ENCODE results near the gene ACSL5. TPM values are rescaled to one million over a fixed set of nuclear protein-coding genes. Genes with fewer than 3 reads are reported as not detected.

Gene ACSL5
- polyA plus RNA-seq, 3 donors from 2014 or later: 63.9 to 86.5 (median 78.4) TPM

- Mint-ChIP-seq H3K27me3 (ENCODE audit: low read depth in 3 of 3) (peaks cover 0 to 3% (median 3%) of the 10 kb centered on the region in 3 donors), H3K36me3 (no peaks in the 10 kb centered on the region)
These were observed 30.7 kb upstream of the ACSL5 start for GRCh38 chr10:112343056-112343806.

DNA sequence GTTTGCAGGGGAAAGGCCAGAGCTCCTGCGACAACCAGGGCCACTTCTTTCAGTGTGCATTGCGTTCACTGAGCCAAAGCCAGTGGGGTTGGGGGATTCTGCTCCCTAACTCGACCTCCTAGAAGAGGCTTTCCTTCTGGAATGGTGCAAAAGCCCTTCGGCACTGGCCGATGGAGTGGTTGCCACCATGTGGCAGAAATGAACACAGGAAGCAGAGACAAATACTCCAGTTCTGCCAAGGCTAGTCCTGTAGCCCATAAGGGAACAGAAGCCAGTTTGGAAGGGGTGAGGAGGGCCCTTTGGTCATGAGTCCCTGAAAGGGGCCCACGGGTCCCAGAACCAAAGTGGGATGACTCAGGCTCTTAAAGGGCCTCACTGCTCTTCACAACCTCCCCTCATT lies 29.7 kb upstream of the ACSL5 start:
- no peaks in the 10 kb centered on the region for H3K36me3 Mint-ChIP-seq
- H3K27me3 Mint-ChIP-seq (ENCODE audit: low read depth in 3 of 3): peaks cover 0 to 3% (median 3%) of the 10 kb centered on the region in 3 donors
- no peak for DNase-seq
- H3K4me3 Mint-ChIP-seq: no peak overlapping the region
- H3K27ac Mint-ChIP-seq: no peak overlapping the region
- H3K9me3 Mint-ChIP-seq: no peaks in the 10 kb centered on the region
- H3K4me1 Mint-ChIP-seq: peaks cover 0 to 7% of the 10 kb centered on the region in 2 donors

More at GRCh38 chr10:112343056-112343806, 30.7 kb upstream of the ACSL5 start:
- H3K4me1 Mint-ChIP-seq: peaks cover 0 to 7% of the 10 kb centered on the region in 2 donors
- DNase-seq: no peak
- H3K4me3 Mint-ChIP-seq: no peak overlapping the region
- no peak overlapping the region for H3K27ac Mint-ChIP-seq
- no peaks in the 10 kb centered on the region for H3K9me3 Mint-ChIP-seq

DNA sequence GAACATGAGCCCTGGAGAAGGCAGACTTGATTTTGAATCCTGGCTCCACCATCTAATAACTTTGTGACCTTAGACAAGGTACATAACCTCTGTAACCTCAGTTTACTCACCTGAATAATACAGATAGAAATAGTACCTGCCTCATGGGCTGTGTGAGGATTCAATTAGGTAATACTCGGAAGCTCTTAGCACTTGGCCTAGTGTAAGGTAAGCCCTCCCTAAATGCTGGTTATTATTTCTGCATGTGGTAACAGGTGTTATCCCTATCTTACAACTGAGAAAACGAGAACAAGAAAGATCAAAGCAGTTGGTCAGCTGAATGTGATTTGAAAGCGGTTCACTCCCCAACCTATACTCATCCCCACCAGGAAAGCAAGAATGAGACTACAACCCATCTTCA lies 28.7 kb upstream of the ACSL5 start:
- H3K36me3 Mint-ChIP-seq: no peaks in the 10 kb centered on the region
- no peaks in the 10 kb centered on the region for H3K9me3 Mint-ChIP-seq
- peaks cover 0 to 3% (median 1%) of the 10 kb centered on the region in 3 donors for H3K27me3 Mint-ChIP-seq (ENCODE audit: low read depth in 3 of 3)
- H3K4me3 Mint-ChIP-seq: no peak overlapping the region
- no peak overlapping the region for H3K27ac Mint-ChIP-seq
- peak in 2 of 3 donors; percentile 12 to 30 for DNase-seq
- H3K4me1 Mint-ChIP-seq: peaks cover 0 to 7% of the 10 kb centered on the region in 2 donors

GRCh38 chr10:112345743-112346142 lies 28.2 kb upstream of the ACSL5 start:
- no peak overlapping the region for H3K4me3 Mint-ChIP-seq

GRCh38 chr10:112346774-112347173 lies 27.1 kb upstream of the ACSL5 start:
- Mint-ChIP-seq H3K9me3 (no peaks in the 10 kb centered on the region), H3K4me3 (no peak overlapping the region), H3K4me1 (peaks cover 0 to 7% of the 10 kb centered on the region in 2 donors), H3K27me3 (ENCODE audit: low read depth in 3 of 3) (peaks cover 0 to 3% (median 1%) of the 10 kb centered on the region in 3 donors), H3K36me3 (no peaks in the 10 kb centered on the region), H3K27ac (no peak overlapping the region)
- no peak for DNase-seq

More at GRCh38 chr10:112345743-112346142, 28.2 kb upstream of the ACSL5 start:
- Mint-ChIP-seq H3K9me3 (no peaks in the 10 kb centered on the region), H3K27me3 (ENCODE audit: low read depth in 3 of 3) (peaks cover 0 to 3% (median 1%) of the 10 kb centered on the region in 3 donors), H3K36me3 (no peaks in the 10 kb centered on the region), H3K27ac (no peak overlapping the region), H3K4me1 (peaks cover 0 to 7% of the 10 kb centered on the region in 2 donors)
- no peak for DNase-seq

GRCh38 chr10:112347709-112348671 lies 25.9 kb upstream of the ACSL5 start:
- Mint-ChIP-seq H3K27ac (peak overlapping the region in 1 of 6 donors; percentile 19), H3K4me3 (no peak overlapping the region)
- no peak for DNase-seq

DNA sequence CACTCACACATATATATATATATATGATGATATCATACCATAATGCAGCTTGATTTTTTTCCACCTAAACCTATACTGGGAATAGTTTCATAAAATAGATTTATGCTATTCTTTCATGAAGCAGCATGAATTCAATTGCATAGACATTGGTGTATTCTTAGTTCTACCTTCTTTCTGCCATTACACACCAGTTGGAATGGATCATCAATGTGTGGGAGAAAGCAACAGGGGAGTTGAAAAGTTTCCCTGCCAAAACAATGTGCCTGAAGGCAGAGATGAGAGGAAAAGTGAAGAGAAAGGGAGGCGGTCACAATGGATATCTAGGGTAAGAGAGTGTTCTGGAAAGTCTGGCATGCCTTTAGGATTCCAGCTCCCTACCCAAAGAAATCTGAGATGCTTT lies 25.2 kb upstream of the ACSL5 start:
- DNase-seq: no peak
- H3K4me3 Mint-ChIP-seq: no peak overlapping the region

More at GRCh38 chr10:112347709-112348671, 25.9 kb upstream of the ACSL5 start:
- peaks cover 0 to 7% of the 10 kb centered on the region in 2 donors for H3K4me1 Mint-ChIP-seq
- no peaks in the 10 kb centered on the region for H3K36me3 Mint-ChIP-seq
- no peaks in the 10 kb centered on the region for H3K9me3 Mint-ChIP-seq
- peaks cover 0 to 3% (median 1%) of the 10 kb centered on the region in 3 donors for H3K27me3 Mint-ChIP-seq (ENCODE audit: low read depth in 3 of 3)

DNA sequence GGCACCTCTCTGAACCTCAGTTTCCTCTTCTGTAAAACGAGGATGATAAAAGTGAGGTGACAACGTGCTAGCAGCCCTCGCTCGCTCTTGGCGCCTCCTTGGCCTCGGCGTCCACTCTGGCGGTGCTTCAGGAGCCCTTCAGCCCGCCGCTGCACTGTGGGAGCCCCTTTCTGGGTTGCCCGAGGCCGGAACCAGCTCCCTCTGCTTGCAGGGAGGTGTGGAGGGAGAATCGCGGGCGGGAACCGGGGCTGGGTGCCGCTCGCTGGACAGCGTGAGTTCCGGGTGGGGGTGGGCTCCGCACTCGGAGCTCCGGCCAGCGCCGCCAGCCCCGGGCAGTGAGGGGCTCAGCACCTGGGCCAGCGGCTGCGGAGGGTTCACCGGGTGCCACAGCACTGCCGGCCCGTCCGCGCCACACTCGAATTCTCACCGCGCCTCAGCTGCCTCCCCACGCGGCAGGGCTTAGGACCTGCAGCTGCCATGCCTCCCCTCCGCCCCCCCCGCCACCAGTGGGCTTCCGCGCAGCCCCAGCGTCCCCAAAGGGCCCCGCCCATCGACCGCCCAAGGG lies 24.3 kb upstream of the ACSL5 start:
- Mint-ChIP-seq H3K27me3 (ENCODE audit: low read depth in 3 of 3) (peaks cover 0 to 3% (median 1%) of the 10 kb centered on the region in 3 donors), H3K4me3 (no peak overlapping the region), H3K36me3 (no peaks in the 10 kb centered on the region), H3K27ac (no peak overlapping the region), H3K4me1 (peaks cover 0 to 7% of the 10 kb centered on the region in 2 donors), H3K9me3 (no peaks in the 10 kb centered on the region)
- no peak for DNase-seq

More for the DNA sequence above, 25.2 kb upstream of the ACSL5 start:
- H3K9me3 Mint-ChIP-seq: no peaks in the 10 kb centered on the region
- H3K27ac Mint-ChIP-seq: no peak overlapping the region
- no peaks in the 10 kb centered on the region for H3K36me3 Mint-ChIP-seq
- peaks cover 0 to 3% (median 1%) of the 10 kb centered on the region in 3 donors for H3K27me3 Mint-ChIP-seq (ENCODE audit: low read depth in 3 of 3)
- peaks cover 0 to 7% of the 10 kb centered on the region in 2 donors for H3K4me1 Mint-ChIP-seq

- H3K27ac Mint-ChIP-seq: no peak overlapping the region
- no peaks in the 10 kb centered on the region for H3K4me1 Mint-ChIP-seq
- no peak for DNase-seq
- no peaks in the 10 kb centered on the region for H3K9me3 Mint-ChIP-seq
- H3K27me3 Mint-ChIP-seq (ENCODE audit: low read depth in 3 of 3): peaks cover 0 to 1% (median 0%) of the 10 kb centered on the region in 3 donors
- H3K36me3 Mint-ChIP-seq: no peaks in the 10 kb centered on the region
- no peak overlapping the region for H3K4me3 Mint-ChIP-seq
These were observed 22.8 kb upstream of the ACSL5 start for GRCh38 chr10:112351146-112351545.

GRCh38 chr10:112352044-112352443 lies 21.9 kb upstream of the ACSL5 start:
- H3K27me3 Mint-ChIP-seq (ENCODE audit: low read depth in 3 of 3): peaks cover 0 to 3% (median 0%) of the 10 kb centered on the region in 3 donors

DNA sequence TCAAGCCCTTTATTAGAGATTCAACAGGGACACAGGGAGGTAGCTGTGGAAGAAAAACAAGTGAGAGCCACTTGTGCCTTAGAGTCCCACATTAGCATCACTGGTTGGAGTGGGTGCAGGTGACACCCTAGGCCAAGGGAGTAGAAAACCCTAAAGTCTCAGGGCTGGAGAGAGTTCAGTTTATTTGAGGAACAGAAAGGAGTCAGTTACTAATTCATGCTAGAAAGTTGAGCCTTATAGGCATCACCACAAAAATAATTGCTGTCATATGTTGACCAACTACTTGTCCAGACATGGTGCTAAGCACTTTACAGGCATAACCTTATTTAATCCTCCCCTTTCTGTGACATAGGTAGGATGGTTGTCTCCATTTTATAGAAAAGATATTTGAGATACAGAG lies 20.9 kb upstream of the ACSL5 start:
- Mint-ChIP-seq H3K4me1 (no peaks in the 10 kb centered on the region), H3K27ac (no peak overlapping the region), H3K9me3 (no peaks in the 10 kb centered on the region), H3K4me3 (no peak overlapping the region), H3K36me3 (no peaks in the 10 kb centered on the region), H3K27me3 (ENCODE audit: low read depth in 3 of 3) (peaks cover 0 to 3% (median 3%) of the 10 kb centered on the region in 3 donors)
- no peak for DNase-seq

More at GRCh38 chr10:112352044-112352443, 21.9 kb upstream of the ACSL5 start:
- H3K4me3 Mint-ChIP-seq: no peak overlapping the region
- H3K36me3 Mint-ChIP-seq: no peaks in the 10 kb centered on the region
- no peak for DNase-seq
- H3K27ac Mint-ChIP-seq: no peak overlapping the region
- no peaks in the 10 kb centered on the region for H3K4me1 Mint-ChIP-seq
- H3K9me3 Mint-ChIP-seq: no peaks in the 10 kb centered on the region

GRCh38 chr10:112356686-112357085 lies 17.2 kb upstream of the ACSL5 start:
- H3K27ac Mint-ChIP-seq: peak overlapping the region in 1 of 6 donors; percentile 20
- no peak for DNase-seq
- no peak overlapping the region for H3K4me3 Mint-ChIP-seq
- no peaks in the 10 kb centered on the region for H3K36me3 Mint-ChIP-seq
- H3K4me1 Mint-ChIP-seq: no peaks in the 10 kb centered on the region
- no peaks in the 10 kb centered on the region for H3K9me3 Mint-ChIP-seq
- H3K27me3 Mint-ChIP-seq (ENCODE audit: low read depth in 3 of 3): peaks cover 0 to 4% (median 3%) of the 10 kb centered on the region in 3 donors

DNA sequence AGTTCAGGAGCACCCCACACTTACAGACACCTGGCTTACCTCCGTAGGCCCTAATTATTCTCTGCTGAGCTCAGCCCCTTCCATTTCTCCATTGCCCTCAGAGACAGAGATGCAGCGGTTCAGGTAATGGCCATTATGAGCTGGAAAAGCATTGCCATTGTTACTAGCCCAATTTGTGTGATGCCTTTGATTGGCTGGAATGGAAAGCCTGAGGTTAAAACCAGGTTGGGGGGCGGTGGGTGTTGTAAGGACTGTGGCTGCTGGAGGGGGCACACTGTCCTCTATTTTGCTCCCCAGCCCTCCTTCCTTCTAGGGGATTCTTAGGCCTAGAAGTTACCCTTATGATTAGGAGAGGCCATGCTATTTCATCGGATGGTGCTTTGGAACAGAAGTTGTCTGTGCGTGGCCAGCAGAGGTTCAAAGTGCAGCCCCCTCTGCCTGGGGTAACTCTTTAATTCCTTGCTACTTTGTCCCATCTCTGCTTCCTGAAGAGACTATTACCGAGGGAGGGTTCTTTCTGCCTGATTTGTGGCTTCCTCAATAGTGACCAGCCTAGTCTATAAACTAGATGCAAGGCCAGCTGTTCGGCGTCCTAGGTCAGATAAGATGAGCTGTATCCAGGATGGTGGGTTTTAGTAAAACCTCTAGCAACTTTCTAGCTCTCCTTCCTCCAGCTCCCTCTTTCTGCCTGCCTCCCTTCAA lies 14.2 kb upstream of the ACSL5 start:
- H3K4me3 Mint-ChIP-seq: no peak overlapping the region
- peaks cover 2 to 10% (median 4%) of the 10 kb centered on the region in 3 donors for H3K27me3 Mint-ChIP-seq (ENCODE audit: low read depth in 3 of 3)
- DNase-seq: no peak
- H3K9me3 Mint-ChIP-seq: no peaks in the 10 kb centered on the region
- no peaks in the 10 kb centered on the region for H3K36me3 Mint-ChIP-seq
- peaks cover 0 to 8% of the 10 kb centered on the region in 2 donors for H3K4me1 Mint-ChIP-seq
- no peak overlapping the region for H3K27ac Mint-ChIP-seq
